Gastroesophageal sphincter (tissue), 3 donors: Measurements from ENCODE around the gene CLDN8.

Source experiments
- CTCF ChIP-seq, 4 experiments: fragments of 200-600 bp in 2 of 4; fragments of 450-650 bp in 2 of 4; sonication (generic) in 1 of 4; IDR thresholded peaks; one replicate each; pipeline ENCODE4 v1.5.1; 2017 to 2019; ENCODE audit warnings: antibody characterized with exemption in 4 of 4, mild to moderate bottlenecking in 2 of 4, moderate library complexity in 2 of 4
- POLR2A ChIP-seq, 2 donors: fragments of 450-650 bp; IDR thresholded peaks; one replicate each; pipeline ENCODE4 v1.6.1; 2017; ENCODE audit warnings: antibody characterized with exemption in 2 of 2, mild to moderate bottlenecking in 2 of 2, moderate library complexity in 1 of 2

GRCh38 chr21:30256100-30256499 lies 40.2 kb upstream of the CLDN8 start:
- TF ChIP-seq CTCF (IDR thresholded peaks at IDR 0.05) (no peak), POLR2A (IDR thresholded peaks at IDR 0.05) (no peak)
